SK-N-SH (cell line): ENCODE measurements around the gene SLC44A5. TPM values are rescaled to one million over a fixed set of nuclear protein-coding genes. Genes with fewer than 3 reads are reported as not detected.

Experiments
- CTCF ChIA-PET: fragments of 300-600, 350-600 bp; formaldehyde crosslinking; extraction: SDS; loops from one replicate; lab custom pipeline; 2021; lab: Yijun Ruan, JAX
- POLR2A ChIA-PET: fragments of 350-600 bp; sonication (Branson Sonifier 250); formaldehyde crosslinking; extraction: SDS; loops from one replicate; lab custom pipeline; 2020; ENCODE audit warnings: antibody characterized with exemption, inconsistent platforms; lab: Yijun Ruan, JAX
- DNase-seq: peaks from one replicate; pipeline ENCODE4 v3.0.0; 2012
- H2AFZ ChIP-seq: fragments of 200-600 bp; sonication (generic); 2 replicates; pipeline ENCODE4 v1.8.1; 2016; ENCODE audit warnings: antibody characterized with exemption, mild to moderate bottlenecking, low read depth
- H3F3A ChIP-seq: fragments of 200-600 bp; sonication (generic); replicated peaks from 2 replicates; pipeline ENCODE3; 2016; ENCODE audit warnings: antibody characterized with exemption, mild to moderate bottlenecking; ENCODE audit not compliant: insufficient read depth
- H3K27ac ChIP-seq, 2 experiments: fragments of 200-500 bp in 1 of 2; fragments of 200-600 bp in 1 of 2; sonication (Bioruptor generic) in 1 of 2; sonication (generic), shearing (Covaris generic) in 1 of 2; 2 replicates each; pipeline versions ENCODE4 v1.5.1 to v1.6.1; 2014 to 2016; ENCODE audit warnings: low read depth in 2 of 2, inconsistent platforms in 1 of 2, low read length in 1 of 2, mild to moderate bottlenecking in 1 of 2, mixed read lengths in 1 of 2
- H3K27me3 ChIP-seq: fragments of 200-600 bp; sonication (generic), shearing (Covaris generic); 2 replicates; pipeline ENCODE4 v1.6.1; 2016; ENCODE audit warnings: mixed run types; ENCODE audit not compliant: insufficient read depth
- H3K36me3 ChIP-seq, 2 experiments: fragments of 200-500 bp in 1 of 2; fragments of 200-600 bp in 1 of 2; sonication (Bioruptor generic) in 1 of 2; sonication (generic) in 1 of 2; replicated peaks in 1 of 2; 2 replicates each; pipeline versions ENCODE3 to v1.5.1; 2014 to 2016; ENCODE audit warnings: low read length in 1 of 2, mild to moderate bottlenecking in 1 of 2; ENCODE audit not compliant: insufficient read depth in 2 of 2, control insufficient read depth in 1 of 2
- H3K4me1 ChIP-seq, 2 experiments: fragments of 200-500 bp in 1 of 2; fragments of 200-600 bp in 1 of 2; sonication (Bioruptor generic) in 1 of 2; sonication (generic), shearing (Covaris generic) in 1 of 2; 2 replicates each; pipeline versions ENCODE4 v1.5.1 to v1.6.1; 2014 to 2016; ENCODE audit warnings: low read depth in 1 of 2, low read length in 1 of 2, mixed run types in 1 of 2; ENCODE audit not compliant: insufficient read depth in 2 of 2, control insufficient read depth in 1 of 2
- H3K4me2 ChIP-seq: fragments of 200-600 bp; sonication (generic), shearing (Covaris generic); 2 replicates; pipeline ENCODE4 v1.6.1; 2017; ENCODE audit warnings: mixed run types
- H3K4me3 ChIP-seq, 2 experiments: fragments of 200-500 bp in 1 of 2; fragments of 200-600 bp in 1 of 2; sonication (Bioruptor generic) in 1 of 2; sonication (generic), shearing (Covaris generic) in 1 of 2; 2 replicates each; pipeline versions ENCODE4 v1.5.1 to v1.8.1; 2014 to 2016; ENCODE audit warnings: low read depth in 2 of 2, inconsistent platforms in 1 of 2, low read length in 1 of 2, mild to moderate bottlenecking in 1 of 2, mixed read lengths in 1 of 2, moderate library complexity in 1 of 2
- H3K79me2 ChIP-seq: fragments of 200-600 bp; sonication (generic); 2 replicates; pipeline ENCODE4 v1.8.1; 2017; ENCODE audit warnings: mild to moderate bottlenecking; ENCODE audit not compliant: insufficient read depth
- H3K9ac ChIP-seq: fragments of 200-600 bp; sonication (generic); 2 replicates; pipeline ENCODE4 v1.6.1; 2017; ENCODE audit warnings: mixed run types
- H3K9me2 ChIP-seq: fragments of 200-600 bp; sonication (generic); 2 replicates; pipeline ENCODE4 v1.6.1; 2017; ENCODE audit warnings: mixed run types
- H3K9me3 ChIP-seq: fragments of 200-600 bp; sonication (generic); 2 replicates; pipeline ENCODE4 v1.6.1; 2017; ENCODE audit warnings: mixed run types, mild to moderate bottlenecking, moderate library complexity
- H4K20me1 ChIP-seq: fragments of 200-600 bp; sonication (generic); 2 replicates; pipeline ENCODE4 v1.6.1; 2017; ENCODE audit warnings: mild to moderate bottlenecking, mixed run types; ENCODE audit not compliant: insufficient read depth
- FOSL2 ChIP-seq: IDR thresholded peaks from 2 replicates; pipeline ENCODE4 v1.4.0; 2012; ENCODE audit warnings: low read depth, mild to moderate bottlenecking, moderate library complexity, borderline replicate concordance
- GABPA ChIP-seq: IDR thresholded peaks from 2 replicates; pipeline ENCODE4 v1.4.0; 2012; ENCODE audit warnings: low read depth, mild to moderate bottlenecking
- JUND ChIP-seq: IDR thresholded peaks from 2 replicates; pipeline ENCODE4 v1.4.0; 2012
- MXI1 ChIP-seq: IDR thresholded peaks from 2 replicates; pipeline ENCODE4 v1.6.1; 2012; ENCODE audit warnings: mild to moderate bottlenecking, low read depth, low read length, improper control_type of control experiment
- NRF1 ChIP-seq: IDR thresholded peaks from 2 replicates; pipeline ENCODE4 v1.6.1; 2012; ENCODE audit warnings: low read depth, mild to moderate bottlenecking, low read length
- POLR2AphosphoS5 ChIP-seq: IDR thresholded peaks from 2 replicates; pipeline ENCODE4 v1.6.1; 2012; ENCODE audit warnings: low read depth, low read length
- RAD21 ChIP-seq: IDR thresholded peaks from 2 replicates; pipeline ENCODE4 v1.6.1; 2012; ENCODE audit warnings: mild to moderate bottlenecking, low read length
- SIN3A ChIP-seq: IDR thresholded peaks from 2 replicates; pipeline ENCODE4 v1.6.1; 2012; ENCODE audit warnings: low read depth, mild to moderate bottlenecking, low read length, moderate library complexity, borderline replicate concordance
- TEAD4 ChIP-seq: IDR thresholded peaks from 2 replicates; pipeline ENCODE4 v1.4.0; 2012; ENCODE audit warnings: mild to moderate bottlenecking, borderline replicate concordance; ENCODE audit not compliant: insufficient read depth
- YY1 ChIP-seq: IDR thresholded peaks from 2 replicates; pipeline ENCODE4 v1.4.0; 2012; ENCODE audit warnings: low read depth, mild to moderate bottlenecking
- WGBS: methylation state at CpG from one replicate; pipeline ENCODE4 v1.1.6; 2017; ENCODE audit warnings: low lambda C conversion rate; 5-methylcytosine and 5-hydroxymethylcytosine counted together
- polyA plus RNA-seq, 3 experiments: library from polyadenylated mRNA; depleted of rRNA; stranded (reverse); fragments of >200 nt; gene quantifications; 2 replicates each; pipeline ENCODE4 v1.2.3, GENCODE V29; 2012
- TF ChIP-seq, protein P1 (sequence below): IDR thresholded peaks from 2 replicates; pipeline ENCODE4 v1.4.0; 2012; ENCODE audit warnings: low read depth
- TF ChIP-seq, protein P2 (sequence below): fragments of 150-350 bp; IDR thresholded peaks from 2 replicates; pipeline ENCODE4 v1.6.1; 2016; ENCODE audit warnings: mild to moderate bottlenecking, low read depth, low read length
- TF ChIP-seq, protein P3 (sequence below): IDR thresholded peaks from 2 replicates; pipeline ENCODE4 v1.6.1; 2012; ENCODE audit warnings: mild to moderate bottlenecking, low read depth, low read length, moderate library complexity
- TF ChIP-seq, protein P4 (sequence below): IDR thresholded peaks from 2 replicates; pipeline ENCODE4 v1.4.0; 2012; ENCODE audit warnings: low read depth, borderline replicate concordance

The SLC44A5 gene
- polyA plus RNA-seq, 1 of the 3 experiments (the other 2 are of a cell fraction), result 4.9 TPM

DNA sequence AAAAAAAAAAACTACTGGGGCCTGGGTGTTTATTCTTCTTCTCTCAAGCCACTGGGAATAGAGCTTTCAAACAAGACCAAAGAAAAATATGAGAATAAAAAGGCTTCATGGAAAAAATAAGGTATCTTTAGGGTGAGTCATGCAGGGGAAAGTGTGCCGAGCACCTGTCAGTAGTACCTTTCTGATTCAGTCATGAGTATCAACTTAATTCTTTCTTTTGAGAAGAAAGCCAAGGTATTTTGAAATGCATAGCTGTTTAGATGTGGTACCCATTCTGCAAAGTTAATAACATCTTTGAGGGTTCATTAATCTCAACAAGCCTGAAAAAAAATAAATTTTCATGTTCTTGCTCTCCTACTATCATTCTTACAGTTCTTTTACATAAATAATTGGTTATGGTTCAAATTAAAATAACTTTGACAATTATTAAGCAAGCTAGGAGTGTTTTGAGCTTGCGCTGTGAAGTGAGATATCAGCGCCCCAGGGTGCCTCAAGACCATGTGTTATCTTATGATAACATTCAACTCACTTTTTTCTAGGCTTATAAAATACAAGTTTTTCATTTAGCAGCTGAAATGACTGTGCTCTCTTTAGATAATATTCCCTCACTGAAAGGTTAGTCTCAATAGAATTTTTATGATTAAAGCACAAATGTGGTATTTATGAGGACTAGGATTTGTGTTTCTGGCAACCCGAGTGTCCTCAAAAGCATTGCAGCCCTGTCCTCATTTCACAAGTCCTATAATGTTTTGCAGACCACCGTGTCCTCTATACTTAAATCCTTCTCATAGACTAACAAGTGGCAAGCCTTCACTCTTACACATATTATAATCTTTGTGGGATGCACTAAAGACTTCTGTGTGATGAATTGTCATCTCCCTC lies 138.6 kb downstream of the SLC44A5 start:
- no peak overlapping the region for H3K9ac ChIP-seq
- ChIA-PET CTCF (interaction anchor here (1.9 kb wide), 1 partner anchor 48 kb away, joined by 6 read pairs; no protein-coding TSS in a partner anchor), POLR2A (no interaction called here)
- H3K27me3 ChIP-seq, result no peaks in the 10 kb centered on the region
- 73% methylated on average over 5 of the region's 5 CpGs for WGBS
- peak overlapping the region; percentile 7; the same call in 1 of the 2 replicates for H3K4me2 ChIP-seq
- H3F3A ChIP-seq, result peaks cover 20% of the 10 kb centered on the region
- H3K4me1 ChIP-seq, result peaks cover 7 to 21% of the 10 kb centered on the region in 2 experiments
- H3K9me3 ChIP-seq, result no peaks in the 10 kb centered on the region
- H3K79me2 ChIP-seq, result no peaks in the 10 kb centered on the region
- no peak for DNase-seq
- TF ChIP-seq RAD21, result no peak
- no peak for TF ChIP-seq FOSL2
- no peak for TF ChIP-seq MXI1
- TF ChIP-seq, protein P1, sequence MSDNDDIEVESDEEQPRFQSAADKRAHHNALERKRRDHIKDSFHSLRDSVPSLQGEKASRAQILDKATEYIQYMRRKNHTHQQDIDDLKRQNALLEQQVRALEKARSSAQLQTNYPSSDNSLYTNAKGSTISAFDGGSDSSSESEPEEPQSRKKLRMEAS, result no peak
- no peak for TF ChIP-seq JUND
- no peak for TF ChIP-seq TEAD4
- TF ChIP-seq, protein P2, sequence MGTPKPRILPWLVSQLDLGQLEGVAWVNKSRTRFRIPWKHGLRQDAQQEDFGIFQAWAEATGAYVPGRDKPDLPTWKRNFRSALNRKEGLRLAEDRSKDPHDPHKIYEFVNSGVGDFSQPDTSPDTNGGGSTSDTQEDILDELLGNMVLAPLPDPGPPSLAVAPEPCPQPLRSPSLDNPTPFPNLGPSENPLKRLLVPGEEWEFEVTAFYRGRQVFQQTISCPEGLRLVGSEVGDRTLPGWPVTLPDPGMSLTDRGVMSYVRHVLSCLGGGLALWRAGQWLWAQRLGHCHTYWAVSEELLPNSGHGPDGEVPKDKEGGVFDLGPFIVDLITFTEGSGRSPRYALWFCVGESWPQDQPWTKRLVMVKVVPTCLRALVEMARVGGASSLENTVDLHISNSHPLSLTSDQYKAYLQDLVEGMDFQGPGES, result no peak
- H4K20me1 ChIP-seq, result no peaks in the 10 kb centered on the region
- peak overlapping the region; percentile 70 to 75 for H3K27ac ChIP-seq
- H2AFZ ChIP-seq, result peak overlapping the region; percentile 0; the same call in 1 of the 2 replicates
- H3K4me3 ChIP-seq, result no peak overlapping the region
- H3K36me3 ChIP-seq, result no peaks in the 10 kb centered on the region
- H3K9me2 ChIP-seq, result no peaks in the 10 kb centered on the region

DNA sequence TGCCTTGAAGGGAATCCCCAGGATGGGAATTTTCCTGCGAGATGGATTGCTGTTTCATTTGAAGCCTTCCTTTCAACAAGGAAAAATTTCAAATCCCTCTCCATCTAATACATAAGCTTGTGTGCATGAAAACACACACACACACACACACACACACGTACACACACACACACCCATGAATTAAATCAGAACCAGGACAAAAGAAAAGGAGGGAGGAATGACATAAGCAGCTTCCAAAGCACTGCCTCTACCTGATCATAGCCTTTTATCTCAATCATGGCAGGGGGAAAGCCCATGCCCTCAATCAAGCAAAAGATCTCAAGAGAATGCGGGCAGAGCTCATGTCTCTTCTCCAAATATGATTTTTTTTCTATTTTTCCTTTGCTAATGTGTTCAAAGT lies 139.7 kb downstream of the SLC44A5 start:
- DNase-seq, result no peak
- no peaks in the 10 kb centered on the region for H3K9me3 ChIP-seq
- CTCF ChIA-PET, result no interaction called here
- H3F3A ChIP-seq, result peaks cover 20% of the 10 kb centered on the region
- TF ChIP-seq MXI1 (no peak), GABPA (no peak), YY1 (no peak), SIN3A (no peak), POLR2AphosphoS5 (no peak), NRF1 (no peak)
- TF ChIP-seq, protein P3, sequence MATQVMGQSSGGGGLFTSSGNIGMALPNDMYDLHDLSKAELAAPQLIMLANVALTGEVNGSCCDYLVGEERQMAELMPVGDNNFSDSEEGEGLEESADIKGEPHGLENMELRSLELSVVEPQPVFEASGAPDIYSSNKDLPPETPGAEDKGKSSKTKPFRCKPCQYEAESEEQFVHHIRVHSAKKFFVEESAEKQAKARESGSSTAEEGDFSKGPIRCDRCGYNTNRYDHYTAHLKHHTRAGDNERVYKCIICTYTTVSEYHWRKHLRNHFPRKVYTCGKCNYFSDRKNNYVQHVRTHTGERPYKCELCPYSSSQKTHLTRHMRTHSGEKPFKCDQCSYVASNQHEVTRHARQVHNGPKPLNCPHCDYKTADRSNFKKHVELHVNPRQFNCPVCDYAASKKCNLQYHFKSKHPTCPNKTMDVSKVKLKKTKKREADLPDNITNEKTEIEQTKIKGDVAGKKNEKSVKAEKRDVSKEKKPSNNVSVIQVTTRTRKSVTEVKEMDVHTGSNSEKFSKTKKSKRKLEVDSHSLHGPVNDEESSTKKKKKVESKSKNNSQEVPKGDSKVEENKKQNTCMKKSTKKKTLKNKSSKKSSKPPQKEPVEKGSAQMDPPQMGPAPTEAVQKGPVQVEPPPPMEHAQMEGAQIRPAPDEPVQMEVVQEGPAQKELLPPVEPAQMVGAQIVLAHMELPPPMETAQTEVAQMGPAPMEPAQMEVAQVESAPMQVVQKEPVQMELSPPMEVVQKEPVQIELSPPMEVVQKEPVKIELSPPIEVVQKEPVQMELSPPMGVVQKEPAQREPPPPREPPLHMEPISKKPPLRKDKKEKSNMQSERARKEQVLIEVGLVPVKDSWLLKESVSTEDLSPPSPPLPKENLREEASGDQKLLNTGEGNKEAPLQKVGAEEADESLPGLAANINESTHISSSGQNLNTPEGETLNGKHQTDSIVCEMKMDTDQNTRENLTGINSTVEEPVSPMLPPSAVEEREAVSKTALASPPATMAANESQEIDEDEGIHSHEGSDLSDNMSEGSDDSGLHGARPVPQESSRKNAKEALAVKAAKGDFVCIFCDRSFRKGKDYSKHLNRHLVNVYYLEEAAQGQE, result no peak
- TF ChIP-seq, protein P4, sequence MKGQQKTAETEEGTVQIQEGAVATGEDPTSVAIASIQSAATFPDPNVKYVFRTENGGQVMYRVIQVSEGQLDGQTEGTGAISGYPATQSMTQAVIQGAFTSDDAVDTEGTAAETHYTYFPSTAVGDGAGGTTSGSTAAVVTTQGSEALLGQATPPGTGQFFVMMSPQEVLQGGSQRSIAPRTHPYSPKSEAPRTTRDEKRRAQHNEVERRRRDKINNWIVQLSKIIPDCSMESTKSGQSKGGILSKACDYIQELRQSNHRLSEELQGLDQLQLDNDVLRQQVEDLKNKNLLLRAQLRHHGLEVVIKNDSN, result no peak
- TF ChIP-seq, all 33 proteins: peak for 0
- Histone ChIP-seq H3K9ac (no peak overlapping the region), H3K4me1 (peaks cover 7 to 21% of the 10 kb centered on the region in 2 experiments), H3K36me3 (no peaks in the 10 kb centered on the region), H3K79me2 (no peaks in the 10 kb centered on the region), H3K27ac (peak overlapping the region; percentile 70 to 75; a peak in 2 of 4 replicates), H2AFZ (peak overlapping the region; percentile 14; the same call in 1 of the 2 replicates), H3K4me2 (peak overlapping the region; percentile 7; the same call in 1 of the 2 replicates), H3K4me3 (no peak overlapping the region), H3K9me2 (no peaks in the 10 kb centered on the region), H3K27me3 (no peaks in the 10 kb centered on the region), H4K20me1 (no peaks in the 10 kb centered on the region)
- 69% methylated on average over 3 of the region's 3 CpGs for WGBS
- POLR2A ChIA-PET, result no interaction called here
